Measurements from ENCODE around the gene MARCHF10.

- no peak for TF ChIP-seq CTCF (IDR thresholded peaks at IDR 0.05)
- TF ChIP-seq POLR2AphosphoS5 (IDR thresholded peaks at IDR 0.05) = no peak
- no peak for TF ChIP-seq POLR2A (IDR thresholded peaks at IDR 0.05; ENCODE audit: low read depth)
- TF ChIP-seq EP300 (IDR thresholded peaks at IDR 0.05) = no peak
These were observed 39.3 kb upstream of the MARCHF10 start for GRCh38 chr17:62847426-62847825.
